ENCODE results near the gene HTR5A. TPM values are rescaled to one million over a fixed set of nuclear protein-coding genes. Genes with fewer than 3 reads are reported as not detected.

HTR5A gene
- total RNA-seq, 1 donor from 2014 or later: 0.62 TPM

DNA sequence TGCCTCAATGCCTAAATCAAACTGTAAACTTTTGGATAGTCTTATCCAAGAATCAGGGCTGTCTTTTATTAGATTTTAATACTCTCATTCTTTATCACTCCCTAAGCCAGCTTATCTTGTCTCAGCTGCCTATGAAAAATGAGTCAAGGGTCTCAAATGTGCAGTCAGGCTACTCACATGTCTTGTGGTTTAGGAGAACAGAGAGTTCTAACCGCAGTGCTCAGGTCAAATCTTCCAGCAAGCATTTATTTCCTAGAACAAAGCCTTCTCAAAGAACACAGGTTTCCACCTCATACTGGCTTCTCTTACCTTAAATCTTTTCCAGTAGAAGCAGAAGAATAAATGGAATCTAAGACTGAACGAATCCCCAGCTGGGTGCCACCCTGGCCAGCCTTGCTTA is 23.5 kb downstream of the HTR5A start:
- DNase-seq: no peak

- no peak for DNase-seq
Observed at GRCh38 chr7:155094636-155095135, 24.6 kb downstream of the HTR5A start.

DNA sequence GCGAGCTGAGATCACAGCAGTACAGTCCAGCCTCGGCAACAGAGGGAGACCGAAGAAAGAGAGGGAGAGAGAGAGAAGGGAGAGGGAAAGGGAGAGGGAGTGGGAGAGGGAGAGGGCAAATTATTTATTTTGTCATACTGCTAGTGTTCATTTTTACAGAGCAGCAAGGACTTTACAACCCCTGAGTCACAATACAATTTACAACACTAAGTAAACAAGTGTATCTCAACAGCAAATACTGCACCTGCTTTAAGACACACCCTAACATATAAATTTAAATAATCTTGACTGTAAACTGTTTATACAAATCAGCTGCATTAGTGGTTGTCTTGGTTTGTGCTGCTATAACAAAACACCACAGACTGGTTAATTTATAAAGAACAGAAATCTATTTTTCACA is 27.2 kb downstream of the HTR5A start:
- no peak for DNase-seq

GRCh38 chr7:155103839-155104238 is 33.7 kb downstream of the HTR5A start:
- DNase-seq: no peak

DNA sequence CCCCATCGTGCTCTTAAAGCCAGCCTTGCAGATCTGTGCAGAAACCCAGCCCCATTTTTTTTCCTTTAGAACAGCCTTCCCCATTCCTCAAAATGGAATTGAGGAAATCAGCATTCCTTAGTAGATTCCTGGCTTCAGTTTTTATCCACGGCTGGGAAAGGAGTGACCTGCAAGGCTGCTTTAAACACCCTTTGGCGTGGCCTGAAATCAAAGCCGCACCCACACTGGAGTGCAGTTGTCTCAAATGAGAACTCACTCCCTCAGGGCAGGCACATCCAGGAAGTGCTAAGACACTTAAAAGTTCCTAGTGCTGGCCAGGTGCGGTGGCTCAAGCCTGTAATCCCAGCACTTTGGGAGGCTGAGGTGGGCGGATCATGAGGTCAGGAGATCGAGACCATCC is 34.8 kb downstream of the HTR5A start:
- DNase-seq: no peak

DNA sequence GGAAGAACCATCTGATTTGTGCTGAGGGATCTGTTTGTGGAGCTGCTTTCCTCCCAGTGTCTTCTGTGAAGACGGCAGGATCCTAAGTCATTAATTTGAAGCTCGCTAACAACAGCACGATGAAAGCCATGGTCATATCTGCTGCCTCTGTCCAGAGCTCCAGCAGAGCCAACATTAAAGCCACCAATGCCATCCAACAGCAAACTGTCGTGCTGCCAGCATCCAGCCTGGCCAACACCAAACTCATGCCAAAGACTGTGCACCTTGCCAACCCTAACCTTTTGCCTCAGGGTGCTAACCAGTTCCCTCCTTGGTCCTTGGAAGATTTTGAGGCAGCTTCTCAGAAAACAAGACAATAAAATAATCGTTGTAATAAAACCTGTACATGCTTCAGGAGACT is 36.2 kb downstream of the HTR5A start:
- DNase-seq: no peak

DNA sequence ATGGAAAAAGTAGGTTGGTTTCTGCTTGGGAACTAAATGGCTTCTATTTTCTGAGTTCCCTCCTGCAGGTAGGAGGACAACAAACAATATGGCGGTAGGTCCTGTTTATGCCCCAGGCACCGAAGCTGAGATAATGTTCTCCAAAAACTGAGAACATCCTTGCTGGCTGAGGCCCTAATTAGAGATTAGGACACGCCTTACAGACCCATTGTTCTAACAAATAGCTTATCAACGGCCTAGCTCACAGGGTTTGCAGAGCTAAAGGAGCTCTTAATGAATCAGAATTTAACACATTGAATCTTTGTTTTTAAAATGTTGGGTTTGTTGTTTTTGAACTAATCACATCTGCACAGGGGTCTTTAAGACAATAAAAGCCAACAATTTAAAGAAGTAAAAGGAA is 37.0 kb downstream of the HTR5A start:
- no peak for DNase-seq

DNA sequence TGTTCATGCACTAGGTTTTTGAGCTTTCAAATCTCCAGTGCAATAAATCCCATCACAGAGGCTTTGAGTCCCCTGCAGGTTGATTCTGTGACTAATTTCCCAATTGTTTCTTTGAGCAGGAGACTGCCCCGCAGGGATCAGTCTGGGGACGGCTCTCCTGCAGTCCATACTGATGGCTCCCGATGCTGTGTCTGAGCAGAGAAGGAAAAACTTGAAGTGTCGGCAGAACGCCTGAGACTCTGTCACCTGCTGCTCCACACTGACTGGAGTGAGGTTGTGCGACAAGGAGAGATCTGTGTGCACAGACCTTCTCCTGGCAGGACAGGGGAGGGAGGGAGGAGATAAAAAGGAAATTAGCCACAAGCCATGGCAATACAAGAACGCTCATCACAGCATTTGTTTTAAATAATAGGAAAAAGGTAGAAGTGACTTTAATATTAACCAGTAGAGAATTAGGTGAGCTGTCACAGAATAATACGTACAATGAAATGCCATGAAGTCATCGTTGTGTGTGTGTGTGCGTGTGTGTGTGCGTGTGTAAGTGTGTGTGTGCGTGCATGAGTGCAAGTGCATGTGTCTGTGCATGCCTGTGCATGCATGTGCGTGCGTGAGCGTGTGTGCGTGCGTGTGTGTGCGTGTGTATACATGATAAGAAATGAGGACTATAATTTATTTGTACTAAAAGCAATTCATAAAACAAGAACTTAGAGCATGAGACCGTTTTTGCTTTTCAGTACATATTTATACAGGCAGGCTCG is 38.2 kb downstream of the HTR5A start:
- no peak for DNase-seq

DNA sequence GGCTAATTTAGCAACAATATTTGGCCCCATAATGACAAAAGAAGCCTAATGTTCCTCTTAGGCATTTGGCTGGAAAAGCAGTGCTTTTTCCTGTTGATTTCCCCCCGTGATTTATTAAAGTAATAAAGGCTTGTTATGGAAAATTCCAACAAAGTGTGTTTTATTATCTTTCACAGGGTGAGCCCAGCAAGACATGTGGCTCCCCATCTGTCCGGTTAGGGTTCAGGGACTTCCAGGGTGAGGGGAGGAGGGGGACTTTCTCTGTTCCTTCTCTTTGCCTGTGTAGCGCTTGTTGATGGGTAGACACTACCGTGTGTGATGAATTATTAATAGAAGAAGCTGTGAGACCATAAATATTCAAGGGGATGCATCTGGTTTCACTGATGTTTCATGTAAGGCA is 39.0 kb downstream of the HTR5A start:
- no peak for DNase-seq

DNA sequence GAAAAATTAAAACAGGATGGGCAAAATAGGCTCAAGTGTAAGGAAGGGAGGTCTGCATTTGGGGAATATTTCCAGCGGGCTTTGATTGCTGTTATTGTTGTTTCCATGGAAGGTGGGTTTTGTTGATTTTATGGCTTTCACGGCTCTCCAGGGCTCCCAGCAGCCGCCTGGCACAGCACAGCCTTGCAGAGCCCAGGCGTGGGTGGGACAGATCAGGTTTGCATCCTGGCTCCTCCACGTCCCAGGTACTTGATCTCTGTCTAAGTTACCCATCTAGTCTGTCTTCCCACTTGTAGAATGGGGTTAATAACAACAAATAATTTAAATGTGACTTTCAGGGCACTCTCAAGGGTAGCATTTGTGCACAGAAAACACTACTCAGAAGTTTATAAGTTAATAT is 45.2 kb downstream of the HTR5A start:
- DNase-seq: no peak

- DNase-seq: no peak
Observed at GRCh38 chr7:155119801-155120382, 49.8 kb downstream of the HTR5A start.

DNA sequence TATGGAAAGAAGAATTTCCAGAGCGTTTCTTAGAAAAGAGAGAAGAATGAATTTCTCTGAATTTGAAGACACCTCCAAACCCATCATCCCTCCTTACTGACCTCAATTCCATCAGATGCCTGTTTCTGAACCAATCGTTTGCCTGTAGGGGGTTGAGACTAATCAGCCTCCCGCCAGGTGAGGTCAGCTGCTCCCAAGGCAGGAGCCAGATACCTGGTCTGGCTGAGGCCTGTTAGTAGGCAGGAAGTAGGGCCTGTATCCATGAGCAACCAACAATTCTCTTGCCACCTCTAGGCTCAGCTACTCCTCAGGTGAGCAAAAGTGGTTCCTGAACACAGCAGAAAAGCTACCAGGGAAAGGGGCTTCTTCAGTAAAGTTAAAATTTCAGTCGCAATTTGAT is 50.3 kb downstream of the HTR5A start:
- DNase-seq: no peak

DNA sequence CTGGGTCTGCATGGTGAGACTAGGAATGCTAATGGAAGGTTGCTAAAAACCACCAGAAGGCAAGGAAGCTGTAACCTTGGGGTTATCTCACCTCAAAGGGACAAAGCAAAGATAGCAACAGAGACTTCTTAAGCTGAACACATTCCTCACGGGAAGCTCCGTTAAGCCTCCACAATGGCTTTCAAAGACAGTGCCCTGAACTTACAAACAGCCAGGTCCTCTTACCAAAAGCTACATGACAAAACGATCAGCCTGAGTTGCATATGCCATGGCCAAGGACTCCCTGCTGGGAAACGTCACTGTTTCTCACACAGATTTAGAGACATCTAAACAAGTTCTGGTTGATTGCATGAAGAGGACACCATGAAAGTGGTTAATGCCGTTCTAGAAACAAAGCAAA is 52.7 kb downstream of the HTR5A start:
- DNase-seq: no peak

- no peak for DNase-seq
Observed at GRCh38 chr7:155123413-155123812, 53.3 kb downstream of the HTR5A start.

DNA sequence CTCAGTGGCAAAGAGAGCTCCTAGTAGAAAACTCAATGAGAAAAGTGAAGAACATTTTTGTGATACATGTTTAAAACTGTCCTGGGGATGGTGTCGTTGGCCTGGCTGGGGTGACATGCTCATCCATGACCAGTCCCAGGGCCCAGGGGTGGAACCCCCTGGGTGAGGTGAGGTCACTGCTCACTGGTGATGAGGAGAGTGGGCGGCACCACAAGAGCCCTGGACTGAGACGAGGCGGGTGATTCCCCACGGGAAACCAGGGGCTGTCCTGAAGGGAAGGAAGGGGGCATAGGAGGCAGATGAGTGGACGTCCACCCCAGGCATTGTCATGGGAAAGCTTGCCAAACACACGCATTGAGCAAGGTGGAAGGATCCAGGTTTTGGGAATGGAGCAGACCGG is 54.6 kb downstream of the HTR5A start:
- DNase-seq: no peak

DNA sequence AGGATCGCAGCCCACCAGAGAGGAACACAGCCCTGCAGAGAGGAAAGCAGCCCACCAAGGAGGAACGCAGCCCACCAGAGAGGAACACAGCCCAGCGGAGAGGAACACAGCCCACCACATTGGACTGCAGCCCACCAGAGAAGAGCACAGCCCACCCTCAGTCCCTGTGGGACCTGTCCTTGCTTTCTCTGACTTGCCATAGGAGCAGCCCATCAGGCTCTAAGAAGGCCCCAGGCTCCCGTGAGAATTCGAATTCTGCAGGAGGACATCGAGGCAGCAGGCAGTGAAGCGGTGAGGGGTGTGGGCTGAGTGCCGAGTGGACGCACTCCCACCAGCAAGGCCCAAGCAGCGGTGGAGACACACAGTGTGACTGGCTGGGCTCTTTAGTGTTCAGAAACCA is 59.1 kb downstream of the HTR5A start:
- no peak for DNase-seq

- DNase-seq: no peak
Observed at GRCh38 chr7:155129789-155130188, 59.7 kb downstream of the HTR5A start.

- no peak for DNase-seq
Observed at GRCh38 chr7:155130493-155130892, 60.4 kb downstream of the HTR5A start.

DNA sequence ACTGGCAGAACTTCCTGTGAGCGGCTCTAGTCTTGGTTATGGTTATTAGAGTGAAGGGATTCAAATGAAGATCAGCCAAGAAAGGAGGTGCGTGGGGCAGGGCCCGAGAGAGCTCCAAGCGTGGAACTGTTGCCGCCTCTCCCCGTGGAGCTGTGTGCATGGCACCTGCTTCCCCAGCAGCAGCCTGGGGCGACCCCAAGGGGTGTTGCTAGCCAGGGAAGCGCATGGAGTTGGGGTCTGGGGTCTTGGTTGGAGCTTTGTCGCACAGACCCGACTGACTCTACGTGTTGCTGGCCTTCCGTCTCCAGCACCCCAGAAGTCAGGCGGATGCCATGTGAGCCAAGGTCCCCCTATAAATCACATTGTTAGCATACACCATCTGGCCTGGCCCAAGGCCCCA is 61.0 kb downstream of the HTR5A start:
- DNase-seq: no peak

GRCh38 chr7:155132431-155132830 is 62.3 kb downstream of the HTR5A start:
- no peak for DNase-seq

GRCh38 chr7:155136619-155137243 is 66.6 kb downstream of the HTR5A start:
- DNase-seq: no peak
